ENCODE results near the gene LRCH4. TPM values are rescaled to one million over a fixed set of nuclear protein-coding genes. Genes with fewer than 3 reads are reported as not detected.

The LRCH4 gene
- total and polyA plus RNA-seq, 9 of the 15 experiments (the other 6 are each of a cell fraction or from before 2014, with no cell fraction given) = 0.06 to 63.3 (median 15.0) TPM

DNA sequence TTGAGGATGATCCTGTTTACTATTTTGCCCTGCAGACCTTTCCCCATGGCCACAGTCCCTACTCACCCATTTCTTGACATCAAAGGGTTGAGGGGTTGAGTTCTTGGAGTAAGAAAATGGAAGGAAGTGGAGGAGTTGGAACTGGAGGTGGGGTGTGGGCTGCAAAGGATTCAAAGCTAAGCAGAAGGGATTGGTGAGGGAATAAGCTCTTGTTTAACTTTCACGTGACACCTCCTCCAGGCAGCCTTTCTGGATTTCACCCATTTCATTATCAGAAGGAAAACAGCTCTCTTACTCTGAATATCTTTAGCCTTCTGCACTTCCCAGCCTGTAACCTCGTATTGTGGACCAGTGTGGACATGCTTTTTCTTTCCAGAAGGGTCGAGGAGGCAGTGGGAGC is 40.1 kb upstream of the LRCH4 start:
- in situ Hi-C loops (cut with MboI) = no loop called here
- TF ChIP-seq RCOR1 (IDR thresholded peaks at IDR 0.05; ENCODE audit: borderline replicate concordance in 1 of 2, low read depth in 2 of 2, low read length in 2 of 2) (peak; percentile 26 to 66), ZNF24 (IDR thresholded peaks at IDR 0.05) (0 out of 2 replicates have a peak, but pooled peaks have one; percentile 12), NFIC (IDR thresholded peaks at IDR 0.05) (0 out of 2 replicates have a peak, but pooled peaks have one; percentile 6), SIN3A (IDR thresholded peaks at IDR 0.05; ENCODE audit: borderline replicate concordance in 2 of 2, control insufficient read depth in 1 of 2, low read depth in 2 of 2, low read length in 2 of 2) (peak in 1 of 2 experiments; percentile 63; a peak in 1 of 4 replicates), DACH1 (IDR thresholded peaks at IDR 0.05; ENCODE audit: partially characterized antibody) (peak; percentile 46), BHLHE40 (IDR thresholded peaks at IDR 0.05; ENCODE audit: low read length) (no peak), ADNP (tag; IDR thresholded peaks at IDR 0.05) (peak; percentile 63; the same call in 1 of the 2 replicates), KLF10 (CRISPR knock-in tag; IDR thresholded peaks at IDR 0.05) (no peak), KDM1A (IDR thresholded peaks at IDR 0.05) (peak; percentile 90 to 95), RBM25 (IDR thresholded peaks at IDR 0.05; ENCODE audit: low read depth, low read length, severe bottlenecking) (peak; percentile 100), ESRRA (IDR thresholded peaks at IDR 0.05; ENCODE audit: borderline replicate concordance, low read depth) (0 out of 2 replicates have a peak, but pooled peaks have one; percentile 11), ZFP36 (IDR thresholded peaks at IDR 0.05; ENCODE audit: low read depth, low read length, partially characterized antibody) (peak; percentile 100)
- TF ChIP-seq, protein P1, sequence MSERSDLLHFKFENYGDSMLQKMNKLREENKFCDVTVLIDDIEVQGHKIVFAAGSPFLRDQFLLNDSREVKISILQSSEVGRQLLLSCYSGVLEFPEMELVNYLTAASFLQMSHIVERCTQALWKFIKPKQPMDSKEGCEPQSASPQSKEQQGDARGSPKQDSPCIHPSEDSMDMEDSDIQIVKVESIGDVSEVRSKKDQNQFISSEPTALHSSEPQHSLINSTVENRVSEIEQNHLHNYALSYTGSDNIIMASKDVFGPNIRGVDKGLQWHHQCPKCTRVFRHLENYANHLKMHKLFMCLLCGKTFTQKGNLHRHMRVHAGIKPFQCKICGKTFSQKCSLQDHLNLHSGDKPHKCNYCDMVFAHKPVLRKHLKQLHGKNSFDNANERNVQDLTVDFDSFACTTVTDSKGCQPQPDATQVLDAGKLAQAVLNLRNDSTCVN (CRISPR knock-in tag; IDR thresholded peaks at IDR 0.05) = 0 out of 2 replicates have a peak, but pooled peaks have one; percentile 29
- TF ChIP-seq, protein P2, sequence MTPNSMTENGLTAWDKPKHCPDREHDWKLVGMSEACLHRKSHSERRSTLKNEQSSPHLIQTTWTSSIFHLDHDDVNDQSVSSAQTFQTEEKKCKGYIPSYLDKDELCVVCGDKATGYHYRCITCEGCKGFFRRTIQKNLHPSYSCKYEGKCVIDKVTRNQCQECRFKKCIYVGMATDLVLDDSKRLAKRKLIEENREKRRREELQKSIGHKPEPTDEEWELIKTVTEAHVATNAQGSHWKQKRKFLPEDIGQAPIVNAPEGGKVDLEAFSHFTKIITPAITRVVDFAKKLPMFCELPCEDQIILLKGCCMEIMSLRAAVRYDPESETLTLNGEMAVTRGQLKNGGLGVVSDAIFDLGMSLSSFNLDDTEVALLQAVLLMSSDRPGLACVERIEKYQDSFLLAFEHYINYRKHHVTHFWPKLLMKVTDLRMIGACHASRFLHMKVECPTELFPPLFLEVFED (CRISPR knock-in tag; conservative IDR thresholded peaks at IDR 0.05) = 0 out of 2 replicates have a peak, but pooled peaks have one; percentile 8
- TF ChIP-seq, protein P3, sequence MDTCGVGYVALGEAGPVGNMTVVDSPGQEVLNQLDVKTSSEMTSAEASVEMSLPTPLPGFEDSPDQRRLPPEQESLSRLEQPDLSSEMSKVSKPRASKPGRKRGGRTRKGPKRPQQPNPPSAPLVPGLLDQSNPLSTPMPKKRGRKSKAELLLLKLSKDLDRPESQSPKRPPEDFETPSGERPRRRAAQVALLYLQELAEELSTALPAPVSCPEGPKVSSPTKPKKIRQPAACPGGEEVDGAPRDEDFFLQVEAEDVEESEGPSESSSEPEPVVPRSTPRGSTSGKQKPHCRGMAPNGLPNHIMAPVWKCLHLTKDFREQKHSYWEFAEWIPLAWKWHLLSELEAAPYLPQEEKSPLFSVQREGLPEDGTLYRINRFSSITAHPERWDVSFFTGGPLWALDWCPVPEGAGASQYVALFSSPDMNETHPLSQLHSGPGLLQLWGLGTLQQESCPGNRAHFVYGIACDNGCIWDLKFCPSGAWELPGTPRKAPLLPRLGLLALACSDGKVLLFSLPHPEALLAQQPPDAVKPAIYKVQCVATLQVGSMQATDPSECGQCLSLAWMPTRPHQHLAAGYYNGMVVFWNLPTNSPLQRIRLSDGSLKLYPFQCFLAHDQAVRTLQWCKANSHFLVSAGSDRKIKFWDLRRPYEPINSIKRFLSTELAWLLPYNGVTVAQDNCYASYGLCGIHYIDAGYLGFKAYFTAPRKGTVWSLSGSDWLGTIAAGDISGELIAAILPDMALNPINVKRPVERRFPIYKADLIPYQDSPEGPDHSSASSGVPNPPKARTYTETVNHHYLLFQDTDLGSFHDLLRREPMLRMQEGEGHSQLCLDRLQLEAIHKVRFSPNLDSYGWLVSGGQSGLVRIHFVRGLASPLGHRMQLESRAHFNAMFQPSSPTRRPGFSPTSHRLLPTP (IDR thresholded peaks at IDR 0.05; ENCODE audit: borderline replicate concordance, extremely low read depth, insufficient read length) = peak; percentile 44

More for the DNA sequence above, 40.1 kb upstream of the LRCH4 start:
- peaks cover 10% of the 10 kb centered on the region; the same call in 2 of the 3 replicates for H3K79me2 ChIP-seq (ENCODE audit: control insufficient read depth, insufficient read depth, low read length)
- ATAC-seq (no peak), DNase-seq (ENCODE audit: extremely low read depth in 1 of 4, low spot score in 3 of 4) (peak in 1 of 4 experiments; percentile 13), FAIRE-seq (no peak)
- H3K36me3 ChIP-seq (ENCODE audit: control insufficient read depth, insufficient read depth, low read length) = peaks cover 64% of the 10 kb centered on the region
- no peak overlapping the region; the same call in 2 of the 3 replicates for H3K27ac ChIP-seq (ENCODE audit: extremely low read depth, low read depth, low read length)
- H3K4me1 ChIP-seq (replicated peaks in 1 of 2; ENCODE audit: control insufficient read depth in 2 of 2, insufficient read depth in 2 of 2, low read length in 2 of 2) = peaks cover 15 to 41% of the 10 kb centered on the region in 2 experiments
- ChIA-PET CTCF (ENCODE audit: low intra/inter-chr PET ratio) (no interaction called here), POLR2A (interaction anchor here (0.7 to 7.0 kb wide), 5 partner anchors 8 to 1290 kb away, joined by 3 to 54 read pairs (median 4); partner anchors contain the start of gene MOSPD3)
- H3K9me3 ChIP-seq (replicated peaks; ENCODE audit: control insufficient read depth, insufficient read depth, low read depth, low read length) = no peaks in the 10 kb centered on the region
- no peaks in the 10 kb centered on the region for H3K9me1 ChIP-seq (ENCODE audit: control insufficient read depth, insufficient read depth, low read length)
- no peak overlapping the region for H2AFZ ChIP-seq (ENCODE audit: low read depth, low read length)
- TSS peak; percentile 29 for BruUV-seq (replicated peaks)
- peaks cover 6% of the 10 kb centered on the region for H4K20me1 ChIP-seq (replicated peaks; ENCODE audit: control insufficient read depth, insufficient read depth, low read length)
- no peak overlapping the region; a peak in 1 of 4 replicates for H3K9ac ChIP-seq (ENCODE audit: insufficient read depth in 1 of 2, low read depth in 2 of 2, low read length in 2 of 2)
- no peak overlapping the region for H3K4me3 ChIP-seq
- peak overlapping the region; percentile 35; the same call in 1 of the 2 replicates for H3K4me2 ChIP-seq (ENCODE audit: insufficient read depth, low read length)
- intact Hi-C loops (cut with micrococcal nuclease) = loop anchor here (5.0 kb wide), 1 partner anchor 46 kb away; the partner anchor contains the start of gene GNB2
- WGBS (ENCODE audit: insufficient coverage, low coverage, missing lambda C conversion rate) = 13% methylated on average over 3 of the region's 3 CpGs
- no peaks in the 10 kb centered on the region for H3K27me3 ChIP-seq (ENCODE audit: control insufficient read depth in 2 of 2, insufficient read depth in 2 of 2, low read length in 2 of 2)

Measured in K562 (cell line).